ENCODE measurements around the gene RNF123. TPM values are rescaled to one million over a fixed set of nuclear protein-coding genes. Genes with fewer than 3 reads are reported as not detected.

The RNF123 gene
- total and polyA plus RNA-seq, 10 of the 15 experiments (the other 5 are each of a cell fraction or from before 2014, with no cell fraction given): 4.2 to 31.5 (median 17.6) TPM

DNA sequence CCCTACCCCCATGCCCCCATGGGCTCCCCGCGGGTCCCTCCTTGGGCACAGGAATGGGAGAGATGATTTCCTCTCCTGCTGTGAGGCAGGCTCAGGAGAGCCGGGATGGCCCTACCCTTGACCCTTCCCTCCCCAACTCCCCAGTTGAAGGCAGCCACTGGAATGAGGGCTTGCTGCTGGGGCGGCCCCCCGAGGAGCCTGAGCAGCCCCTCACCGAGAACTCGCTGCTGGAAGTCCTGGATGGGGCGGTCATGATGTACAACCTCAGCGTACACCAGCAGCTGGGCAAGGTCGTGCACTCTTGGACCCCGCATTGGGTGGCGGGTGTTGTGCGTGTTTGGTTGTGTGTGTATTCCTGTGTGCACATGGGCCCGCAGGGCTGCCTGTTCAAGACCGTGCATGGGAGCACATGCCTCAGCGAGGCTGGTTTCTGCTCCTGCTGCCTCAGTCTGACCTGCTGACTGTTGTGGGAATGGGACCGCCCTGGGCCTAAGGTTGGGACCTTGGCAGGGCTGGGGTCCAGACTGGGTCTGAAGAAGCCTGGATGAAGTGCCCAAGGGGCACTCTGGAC, 16.1 kb downstream of the RNF123 start:
- H3K4me3 ChIP-seq: no peak overlapping the region
- no peak for DNase-seq (ENCODE audit: low read depth, low spot score)
- in situ Hi-C loops (cut with MboI) (no loop called here), intact Hi-C loops (cut with micrococcal nuclease; ENCODE audit: unreplicated experiment) (no loop called here)
- 91% methylated on average over 17 of the region's 17 CpGs for WGBS (ENCODE audit: insufficient coverage, insufficient replicate concordance, low lambda C conversion rate, missing lambda C conversion rate)
- ChIA-PET SMC1A (ENCODE audit: uncharacterized antibody, unreplicated experiment) (no interaction called here), POLR2A (interaction anchor here (0.5 kb wide), 1 partner anchor 199 kb away, joined by 3 read pairs; no protein-coding TSS in a partner anchor), CTCF (interaction anchor here (0.6 kb wide), 1 partner anchor 286 kb away, joined by 3 read pairs; no protein-coding TSS in a partner anchor), RAD21 (ENCODE audit: unreplicated experiment) (no interaction called here)
- no peak overlapping the region for H3K27ac ChIP-seq (ENCODE audit: control insufficient read depth, insufficient read depth)
- H3K27me3 ChIP-seq (replicated peaks in 1 of 2; ENCODE audit: control insufficient read depth in 2 of 2, insufficient read depth in 2 of 2, low read length in 1 of 2): no peaks in the 10 kb centered on the region
- no peak overlapping the region for H3K9ac ChIP-seq (ENCODE audit: control insufficient read depth, insufficient read depth, low read length)
- no peak overlapping the region for H2AFZ ChIP-seq (ENCODE audit: control insufficient read depth, low read depth, low read length)
- peaks cover 0 to 5% of the 10 kb centered on the region in 2 experiments; a peak in 3 of 4 replicates for H3K36me3 ChIP-seq (ENCODE audit: control insufficient read depth in 2 of 2, insufficient read depth in 2 of 2, low read length in 1 of 2)
- no peak for TF ChIP-seq BACH1 (IDR thresholded peaks at IDR 0.05; ENCODE audit: borderline replicate concordance)
- TF ChIP-seq, protein P1, sequence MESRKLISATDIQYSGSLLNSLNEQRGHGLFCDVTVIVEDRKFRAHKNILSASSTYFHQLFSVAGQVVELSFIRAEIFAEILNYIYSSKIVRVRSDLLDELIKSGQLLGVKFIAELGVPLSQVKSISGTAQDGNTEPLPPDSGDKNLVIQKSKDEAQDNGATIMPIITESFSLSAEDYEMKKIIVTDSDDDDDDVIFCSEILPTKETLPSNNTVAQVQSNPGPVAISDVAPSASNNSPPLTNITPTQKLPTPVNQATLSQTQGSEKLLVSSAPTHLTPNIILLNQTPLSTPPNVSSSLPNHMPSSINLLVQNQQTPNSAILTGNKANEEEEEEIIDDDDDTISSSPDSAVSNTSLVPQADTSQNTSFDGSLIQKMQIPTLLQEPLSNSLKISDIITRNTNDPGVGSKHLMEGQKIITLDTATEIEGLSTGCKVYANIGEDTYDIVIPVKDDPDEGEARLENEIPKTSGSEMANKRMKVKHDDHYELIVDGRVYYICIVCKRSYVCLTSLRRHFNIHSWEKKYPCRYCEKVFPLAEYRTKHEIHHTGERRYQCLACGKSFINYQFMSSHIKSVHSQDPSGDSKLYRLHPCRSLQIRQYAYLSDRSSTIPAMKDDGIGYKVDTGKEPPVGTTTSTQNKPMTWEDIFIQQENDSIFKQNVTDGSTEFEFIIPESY (IDR thresholded peaks at IDR 0.05): no peak
- TF ChIP-seq SMC3 (IDR thresholded peaks at IDR 0.05; ENCODE audit: borderline replicate concordance, low read length): no peak
- TF ChIP-seq PAX8 (IDR thresholded peaks at IDR 0.05): no peak
- no peak for TF ChIP-seq GABPA (IDR thresholded peaks at IDR 0.05; ENCODE audit: low read depth)
- TF ChIP-seq, protein P2, sequence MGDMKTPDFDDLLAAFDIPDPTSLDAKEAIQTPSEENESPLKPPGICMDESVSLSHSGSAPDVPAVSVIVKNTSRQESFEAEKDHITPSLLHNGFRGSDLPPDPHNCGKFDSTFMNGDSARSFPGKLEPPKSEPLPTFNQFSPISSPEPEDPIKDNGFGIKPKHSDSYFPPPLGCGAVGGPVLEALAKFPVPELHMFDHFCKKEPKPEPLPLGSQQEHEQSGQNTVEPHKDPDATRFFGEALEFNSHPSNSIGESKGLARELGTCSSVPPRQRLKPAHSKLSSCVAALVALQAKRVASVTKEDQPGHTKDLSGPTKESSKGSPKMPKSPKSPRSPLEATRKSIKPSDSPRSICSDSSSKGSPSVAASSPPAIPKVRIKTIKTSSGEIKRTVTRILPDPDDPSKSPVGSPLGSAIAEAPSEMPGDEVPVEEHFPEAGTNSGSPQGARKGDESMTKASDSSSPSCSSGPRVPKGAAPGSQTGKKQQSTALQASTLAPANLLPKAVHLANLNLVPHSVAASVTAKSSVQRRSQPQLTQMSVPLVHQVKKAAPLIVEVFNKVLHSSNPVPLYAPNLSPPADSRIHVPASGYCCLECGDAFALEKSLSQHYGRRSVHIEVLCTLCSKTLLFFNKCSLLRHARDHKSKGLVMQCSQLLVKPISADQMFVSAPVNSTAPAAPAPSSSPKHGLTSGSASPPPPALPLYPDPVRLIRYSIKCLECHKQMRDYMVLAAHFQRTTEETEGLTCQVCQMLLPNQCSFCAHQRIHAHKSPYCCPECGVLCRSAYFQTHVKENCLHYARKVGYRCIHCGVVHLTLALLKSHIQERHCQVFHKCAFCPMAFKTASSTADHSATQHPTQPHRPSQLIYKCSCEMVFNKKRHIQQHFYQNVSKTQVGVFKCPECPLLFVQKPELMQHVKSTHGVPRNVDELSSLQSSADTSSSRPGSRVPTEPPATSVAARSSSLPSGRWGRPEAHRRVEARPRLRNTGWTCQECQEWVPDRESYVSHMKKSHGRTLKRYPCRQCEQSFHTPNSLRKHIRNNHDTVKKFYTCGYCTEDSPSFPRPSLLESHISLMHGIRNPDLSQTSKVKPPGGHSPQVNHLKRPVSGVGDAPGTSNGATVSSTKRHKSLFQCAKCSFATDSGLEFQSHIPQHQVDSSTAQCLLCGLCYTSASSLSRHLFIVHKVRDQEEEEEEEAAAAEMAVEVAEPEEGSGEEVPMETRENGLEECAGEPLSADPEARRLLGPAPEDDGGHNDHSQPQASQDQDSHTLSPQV (IDR thresholded peaks at IDR 0.05): no peak
- TF ChIP-seq CHD4 (IDR thresholded peaks at IDR 0.05): no peak
- TF ChIP-seq MYB (IDR thresholded peaks at IDR 0.05; ENCODE audit: borderline replicate concordance, low read depth, low read length): no peak
- TF ChIP-seq BRCA1 (IDR thresholded peaks at IDR 0.05; ENCODE audit: low read depth, low read length): no peak
- TF ChIP-seq CREB1 (IDR thresholded peaks at IDR 0.05; ENCODE audit: low read depth): no peak
- no peak for TF ChIP-seq MTA3 (IDR thresholded peaks at IDR 0.05; ENCODE audit: borderline replicate concordance, low read length)
- no peak for TF ChIP-seq MXI1 (IDR thresholded peaks at IDR 0.05; ENCODE audit: low read depth, low read length)
- no peak for ATAC-seq
- no peaks in the 10 kb centered on the region for H3K79me2 ChIP-seq (ENCODE audit: control insufficient read depth, insufficient read depth, low read length)
- no peak for FAIRE-seq
- H4K20me1 ChIP-seq (ENCODE audit: control insufficient read depth, insufficient read depth): no peaks in the 10 kb centered on the region
- no peaks in the 10 kb centered on the region for H3K4me1 ChIP-seq (ENCODE audit: control insufficient read depth, insufficient read depth, low read length)
- no TSS peak for BruUV-seq (replicated peaks)
- H3K9me3 ChIP-seq (replicated peaks; ENCODE audit: control insufficient read depth, insufficient read depth, low read length): no peaks in the 10 kb centered on the region
- H3K4me2 ChIP-seq (ENCODE audit: control insufficient read depth, insufficient read depth): no peak overlapping the region
